ENCODE data around the gene GEN1.

The GEN1 gene

DNA sequence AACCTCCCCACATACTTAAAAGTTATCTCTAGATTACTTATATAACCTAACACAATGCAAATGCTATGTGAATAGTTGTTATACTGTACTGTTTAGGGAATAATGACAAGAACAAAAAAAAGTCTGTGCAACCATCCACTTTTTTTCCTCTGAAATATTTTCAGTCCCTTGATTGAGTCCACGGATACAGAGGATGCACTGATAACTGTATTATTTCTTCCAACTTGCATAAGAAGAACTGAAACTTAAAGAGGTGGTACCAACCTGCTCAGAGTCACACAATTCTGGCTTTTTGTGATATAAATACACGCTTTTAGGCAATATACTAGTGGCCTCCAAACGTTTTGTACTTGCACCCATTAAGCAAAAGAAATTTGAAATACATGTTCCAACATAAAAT lies 1.7 kb upstream of the GEN1 start:
- no peak for DNase-seq

DNA sequence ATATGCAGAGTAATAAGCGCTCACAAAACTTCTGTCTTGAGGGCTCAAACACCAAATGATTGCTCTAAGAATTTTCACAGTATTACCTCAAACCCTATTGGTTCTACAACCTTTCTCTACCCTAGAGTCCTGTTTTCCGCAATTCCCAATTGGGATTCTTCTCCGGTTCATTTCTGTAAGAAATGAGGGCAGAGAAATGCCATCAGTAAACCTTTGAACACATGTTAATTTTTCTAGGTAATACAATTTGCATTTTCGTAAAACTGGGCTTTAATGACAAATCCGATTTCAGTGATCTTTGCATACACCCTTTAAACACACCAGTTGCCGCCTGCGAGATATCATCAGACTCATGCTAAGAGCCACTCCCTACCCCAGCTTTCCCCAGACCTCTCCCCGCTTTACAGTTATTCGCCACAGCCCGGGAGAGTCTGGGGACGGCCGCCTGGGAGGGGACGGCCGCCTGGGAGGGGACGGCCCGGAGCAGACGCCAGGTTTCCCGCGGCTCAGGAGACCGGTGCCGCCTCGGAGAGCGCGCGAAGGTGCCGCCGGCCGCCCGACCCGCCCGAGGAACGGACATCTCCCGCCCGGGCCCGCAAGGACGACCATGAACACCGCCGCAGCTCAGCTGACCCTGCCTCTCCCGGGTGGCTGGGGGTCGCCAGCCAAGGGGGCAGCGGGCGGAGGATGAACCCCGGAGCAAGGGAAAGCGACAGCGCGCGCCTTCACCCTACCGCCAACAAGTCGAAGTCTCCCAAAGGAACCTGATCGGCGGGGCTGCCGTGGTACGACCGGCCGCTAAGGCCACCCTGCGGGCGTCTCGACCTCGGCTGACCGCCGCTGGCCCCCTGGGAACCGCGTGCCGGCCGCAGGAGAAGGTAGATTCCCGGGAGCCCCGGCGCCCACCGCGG lies 791 bp upstream of the GEN1 start:
- DNase-seq, result peak in 30 of 56 donors; percentile 13 to 74 (median 54)

DNA sequence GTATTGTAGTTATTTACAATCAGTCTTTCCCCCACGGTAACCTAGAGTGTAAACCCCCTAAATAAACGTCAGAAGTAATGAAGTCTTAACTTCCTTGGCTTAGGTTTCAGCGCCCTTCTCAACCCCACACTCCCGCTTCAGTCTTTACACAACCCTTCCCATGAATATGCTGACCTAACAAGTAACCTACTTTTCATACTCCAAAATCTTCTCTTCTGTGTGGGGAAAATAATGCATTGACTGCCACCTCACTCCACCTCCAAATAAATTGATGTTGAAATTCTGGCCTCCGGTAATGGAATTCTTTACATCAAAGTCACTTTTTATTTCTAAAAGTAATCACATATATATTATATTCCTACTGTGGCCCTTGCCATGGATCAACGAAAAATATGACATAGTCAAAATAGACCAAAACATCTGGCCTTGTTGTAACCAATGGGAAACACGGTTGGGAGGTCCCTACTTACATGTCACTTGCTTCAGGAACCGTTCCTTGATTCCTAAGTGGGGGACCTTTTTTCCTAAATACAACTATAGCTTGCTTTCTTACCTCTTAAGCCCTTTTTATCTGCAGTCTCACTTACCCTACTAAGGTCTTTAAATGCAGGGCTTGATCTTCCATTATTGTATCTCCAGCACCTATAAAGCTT lies 961 bp downstream of the GEN1 start:
- DNase-seq, result no peak

GRCh38 chr2:17756668-17757067 lies 2.7 kb downstream of the GEN1 start:
- no peak for DNase-seq

- no peak for DNase-seq
These were observed 3.4 kb downstream of the GEN1 start for GRCh38 chr2:17757321-17757720.

DNA sequence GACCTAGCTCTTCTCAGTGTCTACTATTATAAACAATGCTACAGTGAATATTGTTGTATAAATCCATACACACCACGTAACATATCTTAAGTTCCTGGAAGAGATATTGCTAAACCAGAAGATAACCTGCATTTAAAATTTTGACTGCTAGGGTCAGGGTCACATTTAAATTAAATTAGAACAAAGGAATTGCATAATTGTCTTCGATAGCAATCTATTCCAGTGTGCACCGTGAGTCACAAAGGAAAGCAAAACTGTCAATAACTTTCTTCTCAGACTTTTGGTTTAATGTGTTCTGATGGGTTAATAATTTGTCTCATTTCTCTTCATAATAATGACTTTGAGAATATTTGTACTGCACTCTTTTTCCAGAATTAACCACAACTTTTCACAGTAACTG lies 4.2 kb downstream of the GEN1 start:
- no peak for DNase-seq

DNA sequence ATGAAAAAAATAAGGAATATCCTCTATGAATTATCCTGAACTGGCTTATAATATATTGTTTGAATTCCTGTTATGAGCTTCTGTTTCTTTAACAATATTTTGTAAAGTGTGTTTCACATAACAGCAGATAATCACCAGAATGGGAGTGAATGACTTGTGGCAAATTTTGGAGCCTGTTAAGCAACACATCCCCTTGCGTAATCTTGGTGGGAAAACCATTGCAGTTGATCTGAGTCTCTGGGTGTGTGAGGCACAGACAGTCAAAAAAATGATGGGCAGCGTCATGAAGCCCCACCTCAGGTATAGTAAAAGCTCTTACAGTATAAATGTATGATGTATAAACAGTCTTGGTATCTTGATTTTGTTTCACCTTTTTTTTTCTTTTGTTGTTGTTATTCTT lies 5.9 kb downstream of the GEN1 start:
- no peak for DNase-seq

DNA sequence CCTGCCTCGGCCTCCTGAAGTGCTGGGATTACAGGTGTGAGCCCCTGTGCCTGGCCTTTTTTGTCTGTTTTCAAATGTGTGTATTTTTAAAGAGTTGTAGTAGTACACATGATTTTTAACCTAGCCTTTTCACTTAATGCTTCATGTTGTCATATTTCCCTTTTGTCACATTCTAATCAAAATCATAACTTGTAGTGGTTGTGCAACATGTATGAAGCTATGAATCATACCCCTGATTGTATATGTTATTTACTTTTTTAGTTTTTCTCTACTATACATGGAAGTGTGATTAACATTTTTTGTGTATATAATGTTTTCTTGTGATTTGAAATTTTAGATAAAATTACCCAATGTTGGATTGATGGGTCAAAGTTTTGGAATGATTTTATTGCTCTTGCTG lies 8.5 kb downstream of the GEN1 start:
- DNase-seq, result no peak

DNA sequence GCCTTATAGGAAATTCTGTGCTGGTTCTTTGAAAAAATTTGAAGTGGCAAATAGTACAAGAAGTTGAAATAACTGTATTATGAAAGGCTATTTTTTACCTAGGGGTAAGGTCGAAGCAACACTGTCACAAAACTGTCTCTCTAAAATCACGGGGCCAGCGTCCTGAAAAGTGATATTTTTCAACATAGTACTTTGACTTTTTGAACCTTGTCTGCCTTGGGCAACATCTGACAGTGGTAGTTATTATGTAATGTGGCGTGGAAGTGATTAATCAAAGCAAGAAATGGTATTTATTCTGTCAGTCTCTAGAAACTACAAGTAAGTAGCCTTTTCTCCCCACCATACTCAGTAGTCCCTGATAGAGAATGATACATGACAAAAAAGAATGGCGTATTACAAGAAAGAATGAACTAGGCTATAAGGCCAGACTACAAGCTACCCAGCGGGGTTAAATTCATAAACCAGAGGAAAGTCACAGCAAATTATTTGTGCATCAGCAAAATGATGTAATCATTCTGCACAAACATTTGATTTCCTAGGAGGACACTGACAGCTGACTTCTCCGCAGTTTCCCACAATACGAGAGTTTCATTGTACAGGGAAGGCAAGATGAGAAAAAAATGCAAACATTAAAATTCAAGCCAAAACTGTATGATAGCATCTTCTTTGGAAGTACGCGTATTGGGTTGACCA lies 9.8 kb downstream of the GEN1 start:
- no peak for DNase-seq

DNA sequence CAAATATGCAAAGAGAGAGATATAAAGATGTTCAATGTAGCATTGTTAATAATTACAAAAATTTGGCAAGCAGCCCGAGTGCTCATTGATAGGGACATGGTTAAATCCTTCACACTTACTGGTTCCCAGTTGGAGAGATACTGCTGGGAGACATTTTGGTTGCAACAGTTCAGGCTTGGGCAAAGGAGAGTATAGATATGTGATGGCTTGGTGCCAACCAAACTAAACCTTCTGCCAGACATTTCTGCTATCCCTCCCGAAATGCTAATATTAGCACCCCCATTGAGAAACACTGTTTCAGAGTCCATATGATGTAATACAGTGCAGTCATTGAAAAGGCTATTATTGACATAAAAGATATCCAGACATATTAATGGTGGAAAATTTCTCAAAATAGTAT lies 11.5 kb downstream of the GEN1 start:
- no peak for DNase-seq

- DNase-seq, result no peak
These were observed 15.0 kb downstream of the GEN1 start for GRCh38 chr2:17768894-17769293.

DNA sequence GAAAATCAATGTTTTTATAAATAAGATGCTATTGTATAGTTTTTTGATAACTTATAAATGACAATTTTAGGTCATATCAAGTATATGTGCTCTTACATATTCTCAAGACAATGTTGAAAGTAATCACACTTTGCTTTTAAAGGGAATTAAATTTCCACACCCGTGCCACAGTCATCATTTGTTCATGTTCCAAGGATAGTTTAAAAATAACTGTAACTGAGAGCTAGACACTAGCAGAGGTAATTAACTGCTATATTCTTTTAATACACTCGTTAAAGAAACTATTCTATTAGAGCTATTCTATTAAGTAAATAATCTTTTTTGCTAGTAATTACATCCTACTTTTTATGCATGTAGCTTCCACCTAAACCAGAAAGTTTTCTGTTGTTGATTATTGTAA lies 18.0 kb downstream of the GEN1 start:
- no peak for DNase-seq

DNA sequence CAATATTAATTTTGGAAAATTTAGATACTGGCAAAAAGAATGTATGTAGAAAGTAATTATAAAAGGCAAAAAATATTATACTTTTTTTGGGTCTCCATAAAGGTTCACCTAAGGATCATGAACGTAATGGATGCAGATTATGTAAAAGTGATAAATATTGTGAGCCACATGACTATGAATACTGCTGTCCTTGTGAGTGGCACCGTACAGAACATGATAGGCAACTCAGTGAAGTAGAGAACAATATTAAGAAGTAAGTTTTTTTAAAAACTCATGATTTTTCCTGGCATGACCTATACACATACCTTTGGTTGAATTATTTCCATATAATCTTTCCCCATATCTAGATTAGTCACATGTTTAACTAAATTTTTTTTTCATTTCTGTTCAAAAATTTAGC lies 18.6 kb downstream of the GEN1 start:
- no peak for DNase-seq

DNA sequence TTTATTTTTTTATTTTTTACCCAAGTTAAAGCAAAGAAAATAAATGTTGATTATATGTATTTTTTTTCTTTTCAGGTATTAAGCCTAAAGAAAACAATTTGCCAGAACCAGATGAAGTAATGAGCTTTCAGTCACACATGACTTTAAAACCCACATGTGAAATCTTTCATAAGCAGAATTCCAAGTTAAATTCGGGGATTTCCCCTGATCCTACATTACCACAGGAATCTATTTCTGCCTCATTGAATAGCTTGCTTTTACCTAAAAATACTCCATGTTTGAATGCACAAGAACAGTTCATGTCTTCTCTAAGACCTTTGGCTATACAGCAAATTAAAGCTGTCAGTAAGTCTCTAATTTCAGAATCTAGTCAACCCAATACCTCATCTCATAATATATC lies 26.6 kb downstream of the GEN1 start:
- no peak for DNase-seq

GRCh38 chr2:17781482-17781881 lies 27.5 kb downstream of the GEN1 start:
- no peak for DNase-seq

GRCh38 chr2:17786727-17787126 lies 32.8 kb downstream of the GEN1 start:
- no peak for DNase-seq

DNA sequence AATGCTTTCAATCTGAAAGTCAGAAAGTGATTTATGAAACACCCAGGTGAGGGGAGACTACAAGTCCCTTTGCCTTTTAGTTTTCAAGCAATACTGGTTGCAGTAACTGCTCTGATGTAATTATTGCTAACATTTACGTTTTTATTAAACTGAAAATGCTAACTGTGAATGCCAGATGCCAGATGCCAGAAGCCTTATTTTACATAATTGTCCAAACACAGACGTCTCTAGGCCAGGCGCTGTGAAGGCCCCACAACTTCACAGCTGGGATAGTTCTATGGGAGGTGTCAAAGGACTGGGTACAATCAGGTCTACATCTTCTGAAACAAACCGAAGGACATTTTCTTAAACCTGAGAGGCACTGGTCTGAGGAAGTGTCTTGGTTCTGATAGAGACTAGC lies 34.8 kb downstream of the GEN1 start:
- DNase-seq, result no peak

GRCh38 chr2:17790536-17790935 lies 36.6 kb downstream of the GEN1 start:
- no peak for DNase-seq

DNA sequence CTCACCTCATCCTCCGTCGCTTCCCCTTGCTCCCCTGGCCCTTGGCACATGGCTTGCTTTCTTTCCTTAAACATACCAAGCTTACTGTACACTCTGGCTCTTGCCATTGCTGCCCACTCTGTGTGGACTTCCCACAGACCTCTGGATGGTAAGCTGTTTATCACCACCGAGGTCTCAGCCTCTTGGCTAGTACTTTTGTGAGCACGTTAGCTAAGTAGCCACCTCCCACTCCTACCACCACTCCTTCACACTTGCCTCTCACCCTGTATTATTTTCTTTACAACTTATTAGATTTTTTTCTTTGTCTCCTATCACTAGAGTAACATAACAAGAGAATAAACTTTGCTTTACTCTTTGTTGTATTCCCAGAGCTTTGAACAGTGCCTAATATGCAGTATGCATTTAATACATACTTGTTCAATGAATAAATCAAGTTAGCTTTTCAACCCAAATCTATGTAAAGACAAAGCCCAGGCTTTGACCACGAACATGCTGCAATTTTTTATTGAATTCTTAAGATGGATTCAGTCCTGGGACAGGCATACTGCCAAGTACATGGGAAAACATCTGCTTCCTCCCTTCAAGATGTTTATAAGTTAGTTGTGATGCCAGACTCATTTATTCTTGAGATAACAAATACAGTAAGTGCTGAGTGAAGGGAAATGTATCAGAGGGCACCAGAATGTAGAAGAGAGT lies 37.3 kb downstream of the GEN1 start:
- DNase-seq, result no peak

DNA sequence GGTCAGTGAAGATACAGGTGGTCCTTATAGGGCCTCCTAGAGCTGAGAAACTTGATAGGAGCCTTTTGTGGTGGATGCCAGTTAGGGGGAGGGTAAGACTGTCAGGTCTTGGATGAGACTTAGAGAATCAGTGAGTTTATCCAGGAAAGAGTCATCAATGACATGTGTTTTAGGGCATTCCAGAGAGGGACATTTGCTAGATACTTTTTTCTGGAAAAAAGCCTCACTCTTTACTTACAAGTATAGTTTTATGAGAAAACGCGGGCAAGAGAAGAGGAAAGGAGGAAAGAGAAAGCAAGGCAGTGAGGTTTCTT lies 37.8 kb downstream of the GEN1 start:
- no peak for DNase-seq

DNA sequence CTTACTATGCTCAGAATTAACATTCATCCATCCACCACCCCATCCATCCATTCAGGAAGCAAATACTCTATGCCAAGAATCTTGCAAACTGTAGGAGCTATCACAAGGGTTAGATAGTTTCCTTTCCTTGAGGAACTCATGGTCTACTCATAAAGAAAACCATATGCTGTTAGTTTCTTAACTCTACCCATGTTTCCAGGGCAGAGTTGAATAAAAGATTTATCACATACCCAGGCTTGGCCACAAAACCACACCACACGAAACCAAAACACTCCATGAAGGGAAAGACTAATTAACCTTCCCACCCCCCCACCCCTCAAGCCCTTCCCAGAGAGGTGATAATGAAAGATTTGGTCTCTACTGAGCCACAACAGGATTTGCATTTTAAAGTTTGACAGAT lies 38.6 kb downstream of the GEN1 start:
- DNase-seq, result no peak

- DNase-seq, result no peak
These were observed 39.4 kb downstream of the GEN1 start for GRCh38 chr2:17793296-17793695.

All from amygdala (tissue), 56 donors.